Measurements from ENCODE around the gene ZNF174. TPM values are rescaled to one million over a fixed set of nuclear protein-coding genes. Genes with fewer than 3 reads are reported as not detected.

ZNF174 gene
- total RNA-seq, 2 donors from 2014 or later = 5.4 to 16.8 TPM

- Histone ChIP-seq H3K4me1 (ENCODE audit: control insufficient read depth in 1 of 2, low read depth in 2 of 2) (no peaks in the 10 kb centered on the region), H3K36me3 (no peaks in the 10 kb centered on the region), H3K9me3 (peaks cover 9% of the 10 kb centered on the region), H3K4me3 (no peak overlapping the region), H3K27ac (no peak overlapping the region), H3K27me3 (replicated peaks; ENCODE audit: insufficient read depth) (no peaks in the 10 kb centered on the region)
- DNase-seq (ENCODE audit: low spot score) (no peak), ATAC-seq (ENCODE audit: insufficient number of reproducible peaks, low FRiP score, low read depth) (no peak)
- no peak for TF ChIP-seq CTCF (IDR thresholded peaks at IDR 0.05)
These were observed 38.1 kb upstream of the ZNF174 start for GRCh38 chr16:3362931-3363330.

- H3K27ac ChIP-seq = no peak overlapping the region
- H3K36me3 ChIP-seq = no peaks in the 10 kb centered on the region
- no peaks in the 10 kb centered on the region for H3K27me3 ChIP-seq (replicated peaks; ENCODE audit: insufficient read depth)
- no peak for DNase-seq (ENCODE audit: low spot score)
- no peak for TF ChIP-seq CTCF (IDR thresholded peaks at IDR 0.05)
- H3K4me3 ChIP-seq = no peak overlapping the region
- no peaks in the 10 kb centered on the region for H3K4me1 ChIP-seq (ENCODE audit: control insufficient read depth in 1 of 2, low read depth in 2 of 2)
- no peak for ATAC-seq (ENCODE audit: insufficient number of reproducible peaks, low FRiP score, low read depth)
- peaks cover 9% of the 10 kb centered on the region for H3K9me3 ChIP-seq
These were observed 37.2 kb upstream of the ZNF174 start for GRCh38 chr16:3363793-3364192.

GRCh38 chr16:3364774-3365427 lies 36.1 kb upstream of the ZNF174 start:
- no peak for TF ChIP-seq CTCF (IDR thresholded peaks at IDR 0.05)
- peak; percentile 39 for DNase-seq (ENCODE audit: low spot score)
- peaks cover 9% of the 10 kb centered on the region for H3K9me3 ChIP-seq
- peak; percentile 69 for ATAC-seq (ENCODE audit: insufficient number of reproducible peaks, low FRiP score, low read depth)
- H3K4me3 ChIP-seq = peak overlapping the region; percentile 68
- peak overlapping the region; percentile 57 to 81 for H3K27ac ChIP-seq
- no peaks in the 10 kb centered on the region for H3K4me1 ChIP-seq (ENCODE audit: control insufficient read depth in 1 of 2, low read depth in 2 of 2)
- H3K36me3 ChIP-seq = no peaks in the 10 kb centered on the region
- no peaks in the 10 kb centered on the region for H3K27me3 ChIP-seq (replicated peaks; ENCODE audit: insufficient read depth)

GRCh38 chr16:3369073-3369472 lies 31.9 kb upstream of the ZNF174 start:
- no peaks in the 10 kb centered on the region for H3K4me1 ChIP-seq (ENCODE audit: control insufficient read depth in 1 of 2, low read depth in 2 of 2)
- DNase-seq (ENCODE audit: low spot score) = no peak
- H3K27ac ChIP-seq = no peak overlapping the region
- H3K27me3 ChIP-seq (replicated peaks; ENCODE audit: insufficient read depth) = no peaks in the 10 kb centered on the region
- TF ChIP-seq CTCF (IDR thresholded peaks at IDR 0.05) = no peak
- H3K4me3 ChIP-seq = no peak overlapping the region
- no peak for ATAC-seq (ENCODE audit: insufficient number of reproducible peaks, low FRiP score, low read depth)
- no peaks in the 10 kb centered on the region for H3K36me3 ChIP-seq
- peaks cover 18% of the 10 kb centered on the region for H3K9me3 ChIP-seq

- DNase-seq (ENCODE audit: low spot score) (no peak), ATAC-seq (ENCODE audit: insufficient number of reproducible peaks, low FRiP score, low read depth) (no peak)
- H3K27ac ChIP-seq = no peak overlapping the region
- peaks cover 74% of the 10 kb centered on the region for H3K9me3 ChIP-seq
- no peak overlapping the region for H3K4me3 ChIP-seq
- no peak for TF ChIP-seq CTCF (IDR thresholded peaks at IDR 0.05)
- H3K27me3 ChIP-seq (replicated peaks; ENCODE audit: insufficient read depth) = no peaks in the 10 kb centered on the region
- H3K36me3 ChIP-seq = no peaks in the 10 kb centered on the region
- no peaks in the 10 kb centered on the region for H3K4me1 ChIP-seq (ENCODE audit: control insufficient read depth in 1 of 2, low read depth in 2 of 2)
These were observed 25.3 kb upstream of the ZNF174 start for GRCh38 chr16:3375680-3376079.
